Measurements from ENCODE around the gene WDR7. TPM values are rescaled to one million over a fixed set of nuclear protein-coding genes. Genes with fewer than 3 reads are reported as not detected.

Gene WDR7
- polyA plus RNA-seq, 3 donors = 3.3 to 5.5 (median 4.9) TPM

DNA sequence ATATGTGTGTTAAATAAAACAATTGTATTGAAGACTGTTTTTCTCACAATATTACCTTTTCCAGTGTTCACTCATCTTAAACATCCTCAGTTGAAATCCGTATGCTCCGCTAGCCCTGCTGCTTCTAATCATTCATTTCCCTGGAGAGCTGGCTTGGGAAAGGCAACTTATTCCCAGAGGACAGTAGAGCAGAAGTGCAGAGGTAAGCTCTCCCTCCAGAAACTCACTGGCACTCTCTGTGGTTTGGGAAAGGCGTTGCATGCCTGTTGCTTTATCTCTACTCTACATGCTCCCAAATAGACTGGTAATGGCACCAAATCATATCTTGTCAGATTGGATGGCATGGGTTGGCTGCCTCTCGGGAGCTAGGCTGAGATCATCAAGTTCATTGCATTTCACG is 378.6 kb downstream of the WDR7 start:
- WGBS, 3 donors = 93 to 97% (median 96%) methylated on average over 5 of the region's 5 CpGs
- no peak overlapping the region for H3K27ac ChIP-seq (ENCODE audit: low read depth, low read length)

DNA sequence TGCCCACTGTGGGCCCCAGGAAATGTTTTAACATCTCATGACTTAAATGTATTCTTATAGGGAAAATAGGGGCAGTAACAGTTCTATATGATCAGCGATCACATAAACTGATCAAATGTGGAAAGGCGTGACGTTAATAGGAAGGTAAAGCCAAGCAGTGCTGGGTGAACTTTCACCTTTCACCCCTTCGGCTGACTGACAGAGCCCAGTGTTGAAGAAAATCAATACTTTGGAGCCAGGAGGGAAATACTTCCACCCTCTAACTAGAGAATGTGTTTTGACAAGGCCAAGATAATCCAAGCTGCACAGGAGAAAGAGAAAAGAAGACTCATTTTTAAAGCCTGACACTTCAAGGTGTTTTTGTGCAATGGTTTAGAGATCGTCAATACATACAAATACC is 379.3 kb downstream of the WDR7 start:
- no peak overlapping the region for H3K27ac ChIP-seq (ENCODE audit: low read depth, low read length)
- 90 to 97% (median 95%) methylated on average over 5 of the region's 5 CpGs for WGBS, 3 donors

DNA sequence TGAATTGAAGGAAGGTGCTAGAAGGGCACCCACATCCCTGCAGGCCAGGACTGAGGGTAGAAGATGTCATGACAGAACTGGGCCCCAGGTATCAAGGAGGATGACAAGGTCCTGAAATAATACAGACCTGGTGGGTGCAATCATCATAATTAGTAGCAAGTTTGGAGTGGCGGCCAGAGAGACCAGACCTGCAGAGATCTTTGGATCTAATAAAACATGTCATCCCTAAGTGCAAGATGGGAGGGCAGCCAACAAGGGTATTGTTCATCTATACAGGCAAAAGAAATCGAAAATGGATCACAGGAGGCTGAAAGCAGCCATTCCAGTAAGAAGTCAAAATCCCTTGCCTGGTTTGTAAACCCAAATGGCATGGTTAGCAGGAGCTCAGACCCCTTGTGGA is 384.4 kb downstream of the WDR7 start:
- no peak overlapping the region for H3K27ac ChIP-seq (ENCODE audit: low read depth, low read length)
- 76 to 94% (median 78%) methylated on average over 2 of the region's 2 CpGs for WGBS, 3 donors

DNA sequence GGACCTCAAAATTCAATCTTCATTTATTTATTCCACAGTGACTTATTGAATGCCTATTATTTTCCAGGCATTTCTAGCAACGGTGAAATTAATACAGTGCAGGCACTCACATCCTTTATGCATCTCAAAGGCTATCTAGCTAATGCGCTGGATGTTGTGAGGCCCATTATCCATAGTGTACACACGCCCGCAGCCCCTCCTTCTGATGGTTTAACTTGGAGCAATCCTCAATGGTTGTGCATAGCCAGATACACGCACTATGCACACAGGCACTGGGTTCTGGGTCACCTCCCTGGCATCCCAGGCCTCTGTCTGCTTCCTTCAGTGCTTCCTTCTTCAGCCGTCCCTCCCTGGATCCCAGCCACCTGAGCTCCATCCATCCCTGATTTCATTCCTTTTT is 387.2 kb downstream of the WDR7 start:
- 75 to 81% (median 76%) methylated on average over 6 of the region's 6 CpGs for WGBS, 3 donors
- no peak overlapping the region for H3K27ac ChIP-seq (ENCODE audit: low read depth, low read length)

DNA sequence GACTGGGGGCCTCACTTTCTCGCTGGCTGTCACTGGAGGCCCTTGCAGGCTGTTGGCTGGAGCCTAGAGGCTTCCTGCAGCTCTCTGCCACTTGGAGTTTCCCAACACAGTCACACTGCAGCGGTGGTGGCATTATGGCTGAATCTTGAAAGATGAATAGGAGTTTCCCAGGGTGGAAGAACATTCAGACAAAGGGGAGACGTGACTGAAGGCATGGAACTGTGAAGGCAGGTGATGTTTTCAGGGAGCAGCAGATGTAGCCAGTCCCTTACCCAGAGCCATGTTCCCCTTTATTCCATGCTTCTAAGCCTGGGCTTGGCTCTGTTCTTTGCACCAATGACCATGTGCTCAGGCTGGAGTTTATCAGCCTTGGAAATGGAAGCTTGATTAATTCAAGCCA is 389.0 kb downstream of the WDR7 start:
- WGBS, 3 donors = 57 to 84% (median 60%) methylated on average over 3 of the region's 3 CpGs

DNA sequence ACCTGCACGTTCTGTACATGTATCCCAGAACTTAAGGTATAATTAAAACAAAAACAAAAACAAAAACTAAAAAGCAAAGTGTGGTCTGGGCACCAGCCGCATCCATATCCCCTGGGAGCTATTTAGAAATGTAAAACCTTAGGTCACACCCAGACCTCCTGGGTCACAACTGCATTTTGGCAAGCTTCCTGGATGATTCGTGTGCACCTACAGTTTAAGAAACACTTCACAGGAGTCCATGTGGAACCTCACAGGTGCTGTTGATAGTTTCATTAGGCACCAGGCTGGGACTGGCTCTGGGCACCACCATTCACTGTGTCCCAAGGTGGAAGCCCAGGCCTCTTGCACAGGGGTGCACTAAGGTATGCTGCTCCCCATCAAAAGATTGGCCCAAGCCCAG is 392.1 kb downstream of the WDR7 start:
- no peak overlapping the region for H3K27ac ChIP-seq (ENCODE audit: low read depth, low read length)
- WGBS, 3 donors = 79 to 90% (median 84%) methylated on average over 3 of the region's 3 CpGs

More for the DNA sequence above, 389.0 kb downstream of the WDR7 start:
- H3K27ac ChIP-seq (ENCODE audit: low read depth, low read length) = no peak overlapping the region

DNA sequence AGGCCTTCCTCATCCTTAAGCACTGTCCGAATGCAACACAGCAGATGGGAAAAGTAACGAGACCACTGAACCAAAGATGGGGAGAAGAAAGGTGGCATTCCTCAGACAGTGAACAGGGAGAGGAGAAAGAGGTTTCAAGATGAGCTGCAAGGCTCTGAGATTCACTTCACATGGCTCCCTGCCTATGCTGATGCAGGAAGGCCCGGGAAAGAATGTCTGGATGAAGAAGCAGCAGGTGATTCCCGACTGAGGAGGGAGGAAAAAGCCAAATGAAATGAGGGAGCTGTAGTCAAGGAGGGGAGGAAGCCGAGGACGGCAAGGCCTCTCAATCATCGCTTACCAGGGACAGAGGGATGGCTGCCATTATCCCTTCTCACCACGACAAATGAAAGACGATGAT is 397.2 kb downstream of the WDR7 start:
- no peak overlapping the region for H3K27ac ChIP-seq (ENCODE audit: low read depth, low read length)
- WGBS, 3 donors = 55 to 78% (median 66%) methylated on average over 9 of the region's 9 CpGs

DNA sequence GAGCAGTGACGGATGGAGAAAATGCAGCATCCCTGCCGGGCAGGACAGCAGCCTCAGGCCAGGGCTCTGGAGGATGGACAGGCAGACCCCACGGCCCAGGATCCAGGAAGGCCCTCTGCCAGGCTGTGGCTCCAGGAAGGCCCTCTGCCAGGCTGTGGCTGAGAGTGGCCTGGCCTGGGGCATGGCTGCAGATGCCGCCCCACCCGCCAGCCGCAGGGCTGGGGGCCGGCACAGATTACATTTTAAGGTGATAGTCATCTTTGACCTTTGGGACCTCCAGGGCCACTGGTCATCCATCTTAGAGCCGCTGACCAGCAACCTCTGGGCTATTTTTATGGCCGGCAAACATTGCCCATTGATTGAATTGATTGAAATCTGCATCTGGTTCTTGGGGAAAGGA is 397.7 kb downstream of the WDR7 start:
- H3K27ac ChIP-seq (ENCODE audit: low read depth, low read length) = no peak overlapping the region
- WGBS, 3 donors = 48 to 71% (median 61%) methylated on average over 9 of the region's 9 CpGs

DNA sequence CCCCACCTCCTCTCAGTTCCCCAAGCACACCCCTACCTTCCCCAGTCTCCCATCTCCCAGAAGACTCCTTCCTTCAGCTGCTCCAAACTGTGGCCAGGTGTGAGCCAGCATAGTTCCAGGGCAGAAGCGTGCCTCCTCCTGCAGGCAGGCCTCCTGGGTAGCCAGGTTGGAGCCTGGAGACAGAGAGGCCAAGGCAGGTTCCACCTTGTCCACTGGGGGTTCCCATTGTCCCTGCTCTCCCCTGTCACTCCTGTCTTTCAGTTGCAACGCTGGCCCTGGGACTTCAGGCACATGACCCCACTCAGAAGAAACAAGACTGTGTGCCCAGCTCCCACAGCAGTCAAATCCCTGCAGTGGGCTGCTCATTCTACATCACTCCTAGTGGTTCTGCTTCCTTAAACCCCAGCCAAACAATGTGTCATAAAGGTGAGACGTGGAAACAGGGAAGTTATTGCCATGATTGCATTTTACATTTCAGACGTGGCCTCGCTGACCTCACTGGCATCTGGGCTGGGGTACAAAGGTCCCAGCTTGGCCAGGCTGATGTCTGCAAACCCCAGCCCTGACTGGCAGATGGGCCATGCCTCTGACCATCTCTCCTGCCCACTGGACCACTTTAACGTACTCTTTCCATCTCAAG is 399.3 kb downstream of the WDR7 start:
- 61 to 64% (median 61%) methylated on average over 6 of the region's 6 CpGs for WGBS, 3 donors
- H3K27ac ChIP-seq (ENCODE audit: low read depth, low read length) = no peak overlapping the region

DNA sequence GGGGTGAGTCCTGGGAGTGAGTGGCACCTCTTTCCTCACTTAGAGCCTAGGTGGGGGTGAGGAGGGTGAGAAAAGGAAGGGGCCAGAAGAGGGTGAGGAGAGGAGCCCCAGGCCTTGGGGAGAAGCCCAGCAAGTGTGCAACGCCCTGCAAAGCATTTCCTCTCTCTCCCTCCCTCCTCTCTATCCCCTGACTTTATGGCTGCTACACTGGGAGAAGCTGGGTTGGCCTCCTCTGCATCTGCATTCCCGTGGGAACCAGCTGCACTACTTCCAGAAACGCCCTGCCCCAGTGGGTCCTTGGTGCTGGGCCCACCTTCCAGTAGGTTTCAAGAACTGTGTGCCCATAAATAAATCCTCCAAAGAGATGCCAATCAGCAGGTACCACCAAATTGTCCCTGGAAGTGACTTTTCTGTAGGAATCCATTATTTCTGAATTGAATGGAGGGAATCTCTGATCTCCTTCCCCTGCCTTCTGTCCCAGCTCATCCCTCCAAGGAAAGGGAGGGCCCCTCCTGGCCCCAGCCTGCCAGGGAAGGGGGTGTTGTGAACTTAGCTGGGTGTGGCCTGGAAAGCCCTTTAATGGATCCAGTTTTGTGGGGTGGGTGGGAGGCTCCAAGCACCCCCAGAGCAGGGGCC is 400.0 kb downstream of the WDR7 start:
- 30 to 49% (median 30%) methylated on average over 3 of the region's 3 CpGs for WGBS, 3 donors
- no peak overlapping the region for H3K27ac ChIP-seq (ENCODE audit: low read depth, low read length)

DNA sequence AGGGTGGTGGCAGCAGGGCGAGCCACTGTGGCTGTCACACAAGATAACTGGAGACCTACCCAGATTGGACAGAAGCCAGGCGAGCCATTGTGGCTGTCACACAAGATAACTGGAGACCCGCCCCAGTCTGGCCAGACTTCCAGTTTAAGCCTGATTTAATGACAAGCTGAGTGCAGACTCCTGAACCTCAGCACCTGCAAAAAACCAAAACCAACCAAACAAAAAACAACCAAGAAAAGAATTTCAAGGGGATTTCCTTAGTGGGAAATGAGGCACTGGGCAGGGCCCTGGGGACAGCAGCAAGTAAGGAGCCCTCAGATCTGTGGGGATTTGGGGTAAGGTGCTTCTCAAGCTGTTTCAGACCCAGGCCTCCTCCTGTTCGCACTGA is 400.5 kb downstream of the WDR7 start:
- 60 to 71% (median 62%) methylated on average over 4 of the region's 4 CpGs for WGBS, 3 donors
- no peak overlapping the region for H3K27ac ChIP-seq (ENCODE audit: low read depth, low read length)

DNA sequence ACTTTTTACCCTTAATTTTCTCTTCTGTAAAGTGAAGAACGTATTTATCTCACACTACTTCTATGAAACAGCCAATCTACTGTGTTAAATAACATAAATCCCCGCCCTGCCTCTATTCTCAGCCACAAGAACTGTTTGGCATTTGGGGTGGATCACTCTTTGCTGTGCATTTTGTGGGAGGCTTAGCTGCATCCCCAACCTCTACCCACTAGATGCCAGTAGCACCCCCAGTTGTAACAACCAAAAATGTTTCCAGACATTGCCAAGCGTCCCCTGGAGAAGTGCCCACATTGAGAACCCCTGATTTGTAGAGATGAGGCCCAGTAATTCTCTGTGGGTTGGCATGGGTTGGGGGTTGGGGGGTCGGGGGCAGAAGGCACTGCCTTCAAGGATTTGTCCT is 401.0 kb downstream of the WDR7 start:
- WGBS, 3 donors = 75 to 82% (median 78%) methylated on average over 4 of the region's 4 CpGs

DNA sequence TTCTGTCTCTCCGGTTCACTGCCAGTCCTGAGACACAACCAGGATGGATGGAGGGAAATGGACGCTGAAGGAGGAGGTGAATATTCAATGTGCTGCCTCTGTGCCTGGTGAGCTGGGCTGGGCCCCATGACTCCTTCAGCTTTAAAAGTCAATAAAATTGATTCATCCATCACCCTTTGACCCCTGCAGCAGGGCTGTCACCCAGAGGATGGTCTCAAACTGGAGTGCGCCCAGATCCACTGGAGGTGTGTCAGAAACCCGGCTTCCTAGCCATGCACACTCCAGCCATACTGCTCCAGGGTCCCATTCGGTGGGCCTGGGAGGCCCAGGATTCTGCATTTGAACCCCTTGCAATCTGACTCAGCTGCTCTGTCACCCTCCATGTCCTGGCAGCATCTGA is 401.6 kb downstream of the WDR7 start:
- WGBS, 3 donors = 76 to 94% (median 80%) methylated on average over 5 of the region's 5 CpGs
- no peak overlapping the region for H3K27ac ChIP-seq (ENCODE audit: low read depth, low read length)

More for the DNA sequence above, 401.0 kb downstream of the WDR7 start:
- H3K27ac ChIP-seq (ENCODE audit: low read depth, low read length) = no peak overlapping the region

DNA sequence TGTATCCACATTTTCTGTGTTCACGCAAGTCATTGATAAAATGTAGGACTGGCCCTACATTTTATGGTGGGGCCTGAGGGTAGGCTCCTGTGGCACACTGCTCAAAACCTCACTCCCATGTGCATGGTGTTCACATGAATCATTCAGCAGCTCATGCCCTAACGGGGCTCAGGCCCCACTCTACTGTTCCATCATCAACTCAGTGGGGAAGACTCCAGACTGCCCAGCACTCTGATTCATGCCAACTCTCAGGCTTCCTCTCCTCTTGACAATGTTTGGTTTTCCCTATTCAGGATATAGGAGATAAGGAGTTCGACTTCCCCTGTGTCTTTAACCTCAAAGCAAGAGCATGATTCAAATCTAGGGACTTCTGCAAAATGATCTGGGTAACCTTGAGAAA is 403.7 kb downstream of the WDR7 start:
- 62 to 78% (median 71%) methylated on average over 3 of the region's 3 CpGs for WGBS, 3 donors
- no peak overlapping the region for H3K27ac ChIP-seq (ENCODE audit: low read depth, low read length)

DNA sequence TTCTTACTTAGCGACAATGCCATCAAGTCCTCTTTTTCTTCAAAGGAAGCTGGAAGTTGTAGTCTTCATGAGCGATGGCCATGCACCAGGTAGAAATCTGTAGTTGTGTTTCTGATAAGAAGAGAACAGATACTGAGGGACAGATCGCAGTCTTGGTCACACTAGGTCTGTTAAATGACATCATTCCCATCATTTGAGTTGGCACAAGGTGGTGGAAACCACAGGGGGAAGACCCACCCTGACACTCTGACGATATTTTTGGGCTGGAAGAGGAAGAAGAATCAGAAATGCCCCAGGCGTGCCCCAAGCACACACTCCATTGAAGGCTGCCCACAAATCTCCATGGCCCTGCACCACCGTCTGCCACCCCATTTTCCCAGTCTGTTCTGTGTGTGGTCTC is 406.7 kb downstream of the WDR7 start:
- H3K27ac ChIP-seq (ENCODE audit: low read depth, low read length) = no peak overlapping the region
- 80 to 83% (median 82%) methylated on average over 6 of the region's 6 CpGs for WGBS, 3 donors

DNA sequence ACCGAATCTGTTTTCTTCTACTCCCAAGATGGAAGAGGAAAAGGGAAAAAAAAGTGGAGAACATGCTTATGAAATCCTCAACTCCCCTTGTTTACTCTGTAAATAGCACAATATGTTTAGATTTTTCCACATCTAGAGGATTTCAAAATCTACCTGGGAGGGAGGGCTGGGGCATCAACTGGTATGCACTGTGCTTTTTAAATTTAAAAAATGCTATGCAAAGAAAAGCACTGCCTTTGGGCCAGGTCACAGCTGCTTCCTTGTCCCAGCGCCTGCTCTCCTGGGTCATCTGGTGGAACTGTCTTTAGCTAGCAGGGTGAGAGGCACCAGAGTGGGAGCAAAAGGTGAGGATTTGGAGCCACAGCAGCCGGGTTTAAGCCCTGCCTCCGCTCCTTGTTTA is 407.6 kb downstream of the WDR7 start:
- no peak overlapping the region for H3K27ac ChIP-seq (ENCODE audit: low read depth, low read length)
- WGBS, 3 donors = 70 to 73% (median 71%) methylated on average over 4 of the region's 4 CpGs

DNA sequence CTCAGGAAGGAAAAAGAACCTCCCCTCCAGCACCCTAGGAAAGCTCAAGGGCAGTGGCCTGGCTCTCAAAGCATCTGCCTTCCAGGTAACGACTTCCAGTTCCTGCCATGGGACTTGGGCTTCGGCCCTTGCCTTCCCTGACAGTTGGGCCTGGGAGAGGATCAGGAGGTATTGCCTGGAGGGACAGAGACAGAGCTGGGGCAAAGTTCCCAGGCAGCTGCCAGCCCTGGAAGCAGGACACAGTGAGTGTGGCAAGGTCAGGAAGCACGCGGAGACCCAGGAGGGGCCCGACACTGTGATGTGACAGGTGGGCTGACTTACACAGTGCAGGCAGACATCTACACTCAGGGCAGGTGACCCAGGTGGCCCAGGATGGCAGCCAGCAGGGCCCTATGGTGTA is 408.2 kb downstream of the WDR7 start:
- 68 to 81% (median 79%) methylated on average over 5 of the region's 5 CpGs for WGBS, 3 donors
- no peak overlapping the region for H3K27ac ChIP-seq (ENCODE audit: low read depth, low read length)

DNA sequence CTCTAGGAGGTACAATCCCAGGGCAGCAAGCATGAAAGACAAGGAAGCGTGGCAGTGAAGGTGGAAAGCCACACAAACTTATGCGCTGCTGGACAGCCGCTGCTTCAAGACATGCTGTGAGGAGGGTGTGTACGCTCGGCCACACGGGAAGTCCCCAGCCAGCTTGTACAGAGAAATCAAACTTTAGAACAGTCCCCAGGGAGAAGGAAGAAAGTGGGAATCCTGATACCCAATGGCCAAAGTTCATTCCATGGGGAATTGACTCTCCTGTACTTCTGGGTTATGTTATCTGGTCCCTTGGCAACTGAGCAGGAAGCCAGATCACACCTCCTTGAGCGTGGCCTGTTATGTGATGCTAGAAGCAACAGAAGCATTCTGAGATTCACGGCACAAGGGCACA is 409.7 kb downstream of the WDR7 start:
- no peak overlapping the region for H3K27ac ChIP-seq (ENCODE audit: low read depth, low read length)
- 68 to 81% (median 81%) methylated on average over 8 of the region's 8 CpGs for WGBS, 3 donors

DNA sequence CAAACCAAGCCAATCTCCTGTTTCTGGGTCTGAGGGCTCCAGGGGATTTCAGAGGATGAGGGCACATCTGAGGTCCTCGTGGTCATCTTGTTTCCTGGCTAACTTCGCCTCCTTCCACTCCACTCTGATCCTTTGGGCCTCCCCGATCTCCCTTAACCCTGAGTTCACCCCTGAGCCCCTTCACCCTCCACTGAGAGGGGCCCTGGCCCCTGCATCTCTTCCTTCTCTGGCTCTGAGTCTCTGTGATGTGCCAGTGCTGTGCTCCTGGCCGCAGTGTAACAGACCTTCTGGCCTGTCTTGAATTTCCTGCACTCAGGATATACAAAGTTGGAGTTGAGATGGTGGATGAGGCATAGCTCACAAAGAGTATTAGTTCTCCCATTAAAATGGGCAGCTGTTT is 411.0 kb downstream of the WDR7 start:
- WGBS, 3 donors = 70 to 78% (median 74%) methylated on average over 4 of the region's 4 CpGs
- H3K27ac ChIP-seq (ENCODE audit: low read depth, low read length) = no peak overlapping the region

DNA sequence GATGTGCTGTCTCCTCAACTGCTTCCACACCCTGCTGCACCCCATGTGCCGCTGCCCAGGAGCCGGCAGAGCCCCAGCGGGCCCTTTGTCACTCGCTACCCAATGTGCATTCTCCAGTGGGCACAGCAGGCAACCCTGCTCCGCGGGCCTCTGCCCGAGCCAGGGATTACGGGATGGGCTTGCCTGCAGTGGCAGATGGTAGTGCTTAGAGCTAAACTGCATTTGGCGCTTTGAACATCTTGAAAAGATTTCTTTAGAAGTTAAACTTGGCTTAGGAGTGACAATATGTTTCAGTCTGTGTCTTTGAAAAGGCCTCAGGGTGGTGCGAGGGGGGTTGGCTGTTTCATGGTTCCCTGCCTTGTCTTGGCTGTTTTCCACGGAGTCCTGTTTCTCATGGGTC is 411.7 kb downstream of the WDR7 start:
- no peak overlapping the region for H3K27ac ChIP-seq (ENCODE audit: low read depth, low read length)
- WGBS, 3 donors = 79 to 84% (median 83%) methylated on average over 11 of the region's 11 CpGs
